K562 (cell line): ENCODE measurements around the gene LMAN2L. TPM values are rescaled to one million over a fixed set of nuclear protein-coding genes. Genes with fewer than 3 reads are reported as not detected.

Experiments used
- ARID1B ChIP-seq: fragments of 450-650 bp; IDR thresholded peaks from 2 replicates; pipeline ENCODE4 v1.6.1; 2016; ENCODE audit warnings: antibody characterized with exemption, mild to moderate bottlenecking, inconsistent platforms
- ATF7 ChIP-seq: fragments of 450-650 bp; IDR thresholded peaks from 2 replicates; pipeline ENCODE4 v1.7.1; 2014; ENCODE audit warnings: mild to moderate bottlenecking, moderate library complexity
- BACH1 ChIP-seq: fragments of 200-800 bp; sonication (Bioruptor generic); IDR thresholded peaks from 2 replicates; pipeline ENCODE4 v1.6.1; 2016; ENCODE audit warnings: missing genetic modification characterization, missing compliant biosample characterization
- BRD4 ChIP-seq: fragments of 200-600 bp; sonication (generic); IDR thresholded peaks from 2 replicates; pipeline ENCODE4 v1.6.1; 2017; ENCODE audit warnings: inconsistent platforms
- BRD9 ChIP-seq: fragments of 450-650 bp; IDR thresholded peaks from 2 replicates; pipeline ENCODE4 v1.6.1; 2018; ENCODE audit warnings: low read depth; ENCODE audit not compliant: partially characterized antibody
- C11orf30 ChIP-seq: fragments of 450-650 bp; IDR thresholded peaks from 2 replicates; pipeline ENCODE4 v1.6.1; 2016; ENCODE audit warnings: low read depth, mild to moderate bottlenecking
- CBFA2T2 ChIP-seq: fragments of 450-650 bp; conservative IDR thresholded peaks from 2 replicates; pipeline ENCODE4 v1.6.1; 2017; ENCODE audit warnings: mild to moderate bottlenecking
- HDAC3 ChIP-seq: fragments of 450-650 bp; IDR thresholded peaks from 2 replicates; pipeline ENCODE4 v1.6.1; 2018; ENCODE audit warnings: borderline replicate concordance, mild to moderate bottlenecking, moderate library complexity; ENCODE audit not compliant: partially characterized antibody
- HLTF ChIP-seq: fragments of 450-650 bp; IDR thresholded peaks from 2 replicates; pipeline ENCODE4 v1.6.1; 2016
- HSF4 ChIP-seq: fragments of 250-450 bp; sonication (Bioruptor Pico); IDR thresholded peaks from 2 replicates; pipeline ENCODE4 v2.1.2; 2022; ENCODE audit warnings: mild to moderate bottlenecking, moderate library complexity, borderline replicate concordance
- KLF16 ChIP-seq: IDR thresholded peaks from 2 replicates; pipeline ENCODE4 v1.6.1; 2016; ENCODE audit warnings: antibody characterized with exemption
- MAFK ChIP-seq: IDR thresholded peaks from 2 replicates; pipeline ENCODE4 v1.6.1; 2011; ENCODE audit warnings: low read length, improper control_type of control experiment
- NFXL1 ChIP-seq: fragments of 450-650 bp; formaldehyde crosslinking; IDR thresholded peaks from 2 replicates; pipeline ENCODE4 v1.4.0; 2021; ENCODE audit warnings: mild to moderate bottlenecking
- PHF8 ChIP-seq: fragments of 200-600 bp; sonication (generic); IDR thresholded peaks from 2 replicates; pipeline ENCODE4 v1.6.1; 2012; ENCODE audit warnings: mixed run types, mild to moderate bottlenecking, inconsistent platforms, low read length, moderate library complexity, borderline replicate concordance
- POLR2A ChIP-seq: fragments of 450-650 bp; conservative IDR thresholded peaks from 2 replicates; pipeline ENCODE4 v1.6.1; 2016
- POLR2AphosphoS5 ChIP-seq: IDR thresholded peaks from 2 replicates; pipeline ENCODE4 v1.6.1; 2011; ENCODE audit warnings: mild to moderate bottlenecking, low read depth, low read length, moderate library complexity; ENCODE audit not compliant: control insufficient read depth, insufficient read depth
- PYGO2 ChIP-seq: fragments of 450-650 bp; IDR thresholded peaks from 2 replicates; pipeline ENCODE4 v1.6.1; 2016; ENCODE audit warnings: mild to moderate bottlenecking, missing genetic modification characterization, moderate library complexity, missing compliant biosample characterization
- RBM17 ChIP-seq: fragments of 200-400 bp; formaldehyde crosslinking; IDR thresholded peaks from 2 replicates; pipeline ENCODE4 v1.6.1; 2017; ENCODE audit warnings: low read depth, mild to moderate bottlenecking, low read length, borderline replicate concordance
- RBM22 ChIP-seq: fragments of 200-400 bp; formaldehyde crosslinking; IDR thresholded peaks from 2 replicates; pipeline ENCODE4 v1.6.1; 2018; ENCODE audit warnings: low read length, low read depth; ENCODE audit not compliant: poor library complexity, severe bottlenecking
- RFX5 ChIP-seq: IDR thresholded peaks from 2 replicates; pipeline ENCODE4 v1.6.1; 2011; ENCODE audit warnings: low read depth, mild to moderate bottlenecking, improper control_type of control experiment, low read length
- SAFB2 ChIP-seq: fragments of 200-400 bp; formaldehyde crosslinking; IDR thresholded peaks from 2 replicates; pipeline ENCODE4 v1.6.1; 2018; ENCODE audit warnings: borderline replicate concordance, low read length, low read depth, moderate library complexity; ENCODE audit not compliant: severe bottlenecking
- SMARCE1 ChIP-seq: fragments of 450-650 bp; IDR thresholded peaks from 2 replicates; pipeline ENCODE4 v1.7.1; 2016; ENCODE audit warnings: mild to moderate bottlenecking
- U2AF2 ChIP-seq: fragments of 200-400 bp; formaldehyde crosslinking; optimal IDR thresholded peaks from 2 replicates; pipeline ENCODE3; 2017; ENCODE audit warnings: low read depth, mild to moderate bottlenecking, low read length
- ZNF239 ChIP-seq: fragments of 250-450 bp; sonication (Bioruptor Pico); IDR thresholded peaks from 2 replicates; pipeline ENCODE4 v1.4.0; 2020; ENCODE audit warnings: mild to moderate bottlenecking
- ZNF780A ChIP-seq: fragments of 250-450 bp; sonication (Bioruptor Pico); IDR thresholded peaks from 2 replicates; pipeline ENCODE4 v1.5.0; 2021; ENCODE audit warnings: mild to moderate bottlenecking
- polyA plus RNA-seq, 8 experiments: library from polyadenylated mRNA; depleted of rRNA in 4 of 8; stranded (reverse) in 5 of 8; unstranded in 3 of 8; fragments of >200 nt; fragmentation: Nextera tagmentation in 2 of 8; fragmentation: Illumina TruSeq in 1 of 8; extraction: Ambion mirVana in 2 of 8; extraction: Trizol in 1 of 8; gene quantifications; 2 replicates each; pipeline versions ENCODE4 v1.2.1 to v1.2.3, GENCODE V29; 2011 to 2014; ENCODE audit warnings: inconsistent platforms in 1 of 8, missing spikeins in 1 of 8
- total RNA-seq, 7 experiments: library from RNA; depleted of rRNA in 6 of 7; stranded (reverse); fragments of >200 nt in 6 of 7; fragmentation: Illumina TruSeq in 2 of 7; extraction: Trizol in 2 of 7; gene quantifications; 2 replicates each; pipeline versions ENCODE4 v1.2.1 to v1.2.3, GENCODE V29; 2011 to 2021; ENCODE audit warnings: low replicate concordance in 1 of 7
- TF ChIP-seq, protein P1 (sequence below): fragments of 250-450 bp; sonication (Bioruptor Pico); IDR thresholded peaks from 2 replicates; pipeline ENCODE4 v1.8.0; 2021; ENCODE audit warnings: moderate library complexity, mild to moderate bottlenecking, inconsistent platforms
- TF ChIP-seq, protein P2 (sequence below): sonication (generic); formaldehyde crosslinking; IDR thresholded peaks from 2 replicates; pipeline ENCODE4 v1.8.0; 2023; ENCODE audit warnings: mild to moderate bottlenecking, missing genetic modification reagents
- TF ChIP-seq, protein P3 (sequence below): fragments of 450-650 bp; conservative IDR thresholded peaks from 2 replicates; pipeline ENCODE4 v1.6.1; 2016; ENCODE audit warnings: missing genetic modification characterization, low read depth, mild to moderate bottlenecking, missing compliant biosample characterization, moderate library complexity

Gene LMAN2L
- total and polyA plus RNA-seq, 9 of the 15 experiments (the other 6 are each of a cell fraction or from before 2014, with no cell fraction given): 7.2 to 37.7 (median 12.5) TPM

DNA sequence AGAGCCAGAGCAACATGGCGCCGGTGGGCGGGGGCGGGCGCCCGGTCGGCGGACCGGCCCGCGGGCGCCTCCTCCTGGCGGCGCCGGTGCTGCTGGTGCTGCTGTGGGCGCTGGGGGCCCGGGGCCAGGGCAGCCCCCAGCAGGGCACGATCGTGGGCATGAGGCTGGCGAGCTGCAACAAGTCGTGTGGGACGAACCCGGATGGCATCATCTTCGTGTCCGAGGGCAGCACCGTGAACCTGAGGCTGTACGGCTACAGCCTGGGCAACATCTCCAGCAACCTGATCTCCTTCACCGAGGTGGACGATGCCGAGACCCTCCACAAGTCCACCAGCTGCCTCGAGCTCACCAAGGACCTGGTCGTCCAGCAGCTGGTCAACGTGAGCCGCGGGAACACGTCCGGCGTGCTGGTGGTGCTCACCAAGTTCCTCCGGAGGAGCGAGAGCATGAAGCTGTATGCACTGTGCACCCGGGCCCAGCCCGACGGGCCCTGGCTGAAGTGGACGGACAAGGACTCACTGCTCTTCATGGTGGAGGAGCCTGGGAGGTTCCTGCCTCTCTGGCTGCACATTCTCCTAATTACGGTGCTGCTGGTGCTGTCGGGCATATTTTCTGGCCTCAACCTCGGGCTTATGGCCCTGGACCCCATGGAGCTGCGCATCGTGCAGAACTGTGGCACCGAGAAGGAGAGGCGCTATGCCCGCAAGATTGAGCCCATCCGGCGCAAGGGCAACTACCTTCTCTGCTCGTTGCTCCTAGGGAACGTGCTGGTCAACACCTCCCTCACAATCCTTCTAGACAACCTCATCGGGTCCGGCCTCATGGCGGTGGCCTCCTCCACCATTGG is 21.3 kb upstream of the LMAN2L start (continued):
- TF ChIP-seq RFX5 (no peak), CBFA2T2 (no peak), ZNF780A (CRISPR knock-in tag) (no peak), POLR2AphosphoS5 (no peak), NFXL1 (CRISPR knock-in tag) (no peak), BRD4 (no peak), MAFK (no peak), SAFB2 (no peak), HSF4 (CRISPR knock-in tag) (no peak), HLTF (no peak), ZNF239 (CRISPR knock-in tag) (no peak), ARID1B (no peak), BRD9 (no peak), ATF7 (peak; percentile 27), C11orf30 (no peak), U2AF2 (no peak), RBM22 (no peak), RBM17 (no peak), BACH1 (tag) (no peak), POLR2A (no peak), HDAC3 (no peak), PHF8 (peak; percentile 53; the same call in 1 of the 2 replicates), PYGO2 (tag) (no peak), KLF16 (no peak), SMARCE1 (no peak)
- TF ChIP-seq, protein P1, sequence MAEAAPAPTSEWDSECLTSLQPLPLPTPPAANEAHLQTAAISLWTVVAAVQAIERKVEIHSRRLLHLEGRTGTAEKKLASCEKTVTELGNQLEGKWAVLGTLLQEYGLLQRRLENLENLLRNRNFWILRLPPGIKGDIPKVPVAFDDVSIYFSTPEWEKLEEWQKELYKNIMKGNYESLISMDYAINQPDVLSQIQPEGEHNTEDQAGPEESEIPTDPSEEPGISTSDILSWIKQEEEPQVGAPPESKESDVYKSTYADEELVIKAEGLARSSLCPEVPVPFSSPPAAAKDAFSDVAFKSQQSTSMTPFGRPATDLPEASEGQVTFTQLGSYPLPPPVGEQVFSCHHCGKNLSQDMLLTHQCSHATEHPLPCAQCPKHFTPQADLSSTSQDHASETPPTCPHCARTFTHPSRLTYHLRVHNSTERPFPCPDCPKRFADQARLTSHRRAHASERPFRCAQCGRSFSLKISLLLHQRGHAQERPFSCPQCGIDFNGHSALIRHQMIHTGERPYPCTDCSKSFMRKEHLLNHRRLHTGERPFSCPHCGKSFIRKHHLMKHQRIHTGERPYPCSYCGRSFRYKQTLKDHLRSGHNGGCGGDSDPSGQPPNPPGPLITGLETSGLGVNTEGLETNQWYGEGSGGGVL (CRISPR knock-in tag): no peak
- TF ChIP-seq, protein P2, sequence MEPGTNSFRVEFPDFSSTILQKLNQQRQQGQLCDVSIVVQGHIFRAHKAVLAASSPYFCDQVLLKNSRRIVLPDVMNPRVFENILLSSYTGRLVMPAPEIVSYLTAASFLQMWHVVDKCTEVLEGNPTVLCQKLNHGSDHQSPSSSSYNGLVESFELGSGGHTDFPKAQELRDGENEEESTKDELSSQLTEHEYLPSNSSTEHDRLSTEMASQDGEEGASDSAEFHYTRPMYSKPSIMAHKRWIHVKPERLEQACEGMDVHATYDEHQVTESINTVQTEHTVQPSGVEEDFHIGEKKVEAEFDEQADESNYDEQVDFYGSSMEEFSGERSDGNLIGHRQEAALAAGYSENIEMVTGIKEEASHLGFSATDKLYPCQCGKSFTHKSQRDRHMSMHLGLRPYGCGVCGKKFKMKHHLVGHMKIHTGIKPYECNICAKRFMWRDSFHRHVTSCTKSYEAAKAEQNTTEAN (CRISPR knock-in tag): no peak
- TF ChIP-seq, protein P3, sequence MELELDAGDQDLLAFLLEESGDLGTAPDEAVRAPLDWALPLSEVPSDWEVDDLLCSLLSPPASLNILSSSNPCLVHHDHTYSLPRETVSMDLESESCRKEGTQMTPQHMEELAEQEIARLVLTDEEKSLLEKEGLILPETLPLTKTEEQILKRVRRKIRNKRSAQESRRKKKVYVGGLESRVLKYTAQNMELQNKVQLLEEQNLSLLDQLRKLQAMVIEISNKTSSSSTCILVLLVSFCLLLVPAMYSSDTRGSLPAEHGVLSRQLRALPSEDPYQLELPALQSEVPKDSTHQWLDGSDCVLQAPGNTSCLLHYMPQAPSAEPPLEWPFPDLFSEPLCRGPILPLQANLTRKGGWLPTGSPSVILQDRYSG: no peak
